ENCODE results near the gene FAM120A. TPM values are rescaled to one million over a fixed set of nuclear protein-coding genes. Genes with fewer than 3 reads are reported as not detected.

FAM120A gene
- total and polyA plus RNA-seq, 9 of the 15 experiments (the other 6 are each of a cell fraction or from before 2014, with no cell fraction given) = 8.7 to 71.0 (median 42.2) TPM

GRCh38 chr9:93456022-93456421 lies 4.5 kb downstream of the FAM120A start:
- in situ Hi-C loops (cut with MboI) = no loop called here
- Histone ChIP-seq H2AFZ (ENCODE audit: low read depth, low read length) (no peak overlapping the region), H3K79me2 (ENCODE audit: control insufficient read depth, insufficient read depth, low read length) (peaks cover 97% of the 10 kb centered on the region), H3K9ac (ENCODE audit: insufficient read depth in 1 of 2, low read depth in 2 of 2, low read length in 2 of 2) (no peak overlapping the region), H4K20me1 (replicated peaks; ENCODE audit: control insufficient read depth, insufficient read depth, low read length) (peaks cover 18% of the 10 kb centered on the region; the same call in 1 of the 2 replicates), H3K4me3 (no peak overlapping the region), H3K4me2 (ENCODE audit: insufficient read depth, low read length) (peak overlapping the region; percentile 15; the same call in 1 of the 2 replicates), H3K4me1 (replicated peaks in 1 of 2; ENCODE audit: control insufficient read depth in 2 of 2, insufficient read depth in 2 of 2, low read length in 2 of 2) (peaks cover 9 to 15% of the 10 kb centered on the region in 2 experiments; a peak in 3 of 5 replicates), H3K9me1 (ENCODE audit: control insufficient read depth, insufficient read depth, low read length) (no peaks in the 10 kb centered on the region), H3K27ac (ENCODE audit: extremely low read depth, low read depth, low read length) (no peak overlapping the region), H3K9me3 (replicated peaks; ENCODE audit: control insufficient read depth, insufficient read depth, low read depth, low read length) (no peaks in the 10 kb centered on the region), H3K27me3 (ENCODE audit: control insufficient read depth in 2 of 2, insufficient read depth in 2 of 2, low read length in 2 of 2) (no peaks in the 10 kb centered on the region), H3K36me3 (ENCODE audit: control insufficient read depth, insufficient read depth, low read length) (peaks cover 52% of the 10 kb centered on the region; the same call in 2 of the 3 replicates)
- no peak for FAIRE-seq
- ChIA-PET POLR2A (interaction anchor here (1.2 to 2.4 kb wide), 3 partner anchors 8 to 19 kb away, joined by 4 to 13 read pairs (median 10); no protein-coding TSS in a partner anchor), CTCF (ENCODE audit: low intra/inter-chr PET ratio) (no interaction called here)
- DNase-seq (ENCODE audit: extremely low read depth in 1 of 4, low spot score in 3 of 4) = no peak
- ATAC-seq = no peak
- intact Hi-C loops (cut with micrococcal nuclease) = no loop called here
- BruUV-seq (replicated peaks) = no TSS peak
- TF ChIP-seq STAT5A (IDR thresholded peaks at IDR 0.05; ENCODE audit: borderline replicate concordance, low read length) = no peak
- TF ChIP-seq HES1 (IDR thresholded peaks at IDR 0.05; ENCODE audit: low read depth) = no peak
- no peak for TF ChIP-seq SNAPC5 (CRISPR knock-in tag; IDR thresholded peaks at IDR 0.05)
- TF ChIP-seq NCOA4 (IDR thresholded peaks at IDR 0.05; ENCODE audit: partially characterized antibody) = no peak
- no peak for TF ChIP-seq E4F1 (CRISPR knock-in tag; IDR thresholded peaks at IDR 0.05; ENCODE audit: borderline replicate concordance)
- no peak for TF ChIP-seq MCM7 (IDR thresholded peaks at IDR 0.05)
- TF ChIP-seq ARID3A (IDR thresholded peaks at IDR 0.05; ENCODE audit: borderline replicate concordance, low read depth, low read length) = no peak
- no peak for TF ChIP-seq POLR2H (tag; IDR thresholded peaks at IDR 0.05; ENCODE audit: low read depth)
- TF ChIP-seq CBFA2T2 (conservative IDR thresholded peaks at IDR 0.05) = no peak
- TF ChIP-seq BRF1 (IDR thresholded peaks at IDR 0.05; ENCODE audit: borderline replicate concordance, extremely low read depth, insufficient read length) = no peak
- WGBS (ENCODE audit: insufficient coverage, low coverage, missing lambda C conversion rate) = 36% methylated on average over 1 of the region's 1 CpG
